SK-N-SH treated with all-trans-retinoic acid at 6 μM for 48 hours (cell line): ENCODE measurements around the gene KLHDC8A.
"Not testable (repeated sequence)": the region's sequence is repeated elsewhere in the genome, so short reads cannot be mapped to it uniquely, and the experiment has no call there.

Experiments used
- ATAC-seq: fragments of 200-7000 bp; cut with Tn5 transposase; 3 replicates; pipeline ENCODE4 v1.9.1; 2020; ENCODE audit warnings: mild to moderate bottlenecking, moderate library complexity
- ARNTL ChIP-seq: fragments of 450-650 bp; formaldehyde crosslinking; IDR thresholded peaks from 2 replicates; pipeline ENCODE4 v1.5.0; 2020; ENCODE audit warnings: low read depth, mild to moderate bottlenecking, moderate library complexity, borderline replicate concordance
- BACH2 ChIP-seq: fragments of 250-450 bp; sonication (Bioruptor Pico); IDR thresholded peaks from 2 replicates; pipeline ENCODE4 v1.9.0; 2021; ENCODE audit warnings: mild to moderate bottlenecking, borderline replicate concordance
- CSDC2 ChIP-seq: fragments of 250-450 bp; sonication (Bioruptor Pico); IDR thresholded peaks from 2 replicates; pipeline ENCODE4 v1.5.0; 2020; ENCODE audit warnings: mild to moderate bottlenecking, moderate library complexity
- ESRRG ChIP-seq: fragments of 250-450 bp; sonication (Bioruptor Pico); IDR thresholded peaks from 2 replicates; pipeline ENCODE4 v1.6.1; 2021; ENCODE audit warnings: mild to moderate bottlenecking
- GLIS3 ChIP-seq: fragments of 250-450 bp; sonication (Bioruptor Pico); IDR thresholded peaks from 2 replicates; pipeline ENCODE4 v1.5.0; 2020; ENCODE audit warnings: mild to moderate bottlenecking, moderate library complexity
- ISL1 ChIP-seq: fragments of 250-450 bp; sonication (Bioruptor Pico); IDR thresholded peaks from 2 replicates; pipeline ENCODE4 v2.1.2; 2022; ENCODE audit warnings: mild to moderate bottlenecking, moderate library complexity
- OSR1 ChIP-seq: fragments of 250-450 bp; sonication (Bioruptor Pico); IDR thresholded peaks from 2 replicates; pipeline ENCODE4 v1.8.0; 2022; ENCODE audit warnings: moderate library complexity, mild to moderate bottlenecking, inconsistent platforms
- RARB ChIP-seq: fragments of 250-450 bp; sonication (Bioruptor Pico); IDR thresholded peaks from 2 replicates; pipeline ENCODE4 v1.8.0; 2021; ENCODE audit warnings: mild to moderate bottlenecking, moderate library complexity
- TCF4 ChIP-seq: fragments of 250-450 bp; sonication (Bioruptor Pico); IDR thresholded peaks from 2 replicates; pipeline ENCODE4 v1.8.0; 2021; ENCODE audit warnings: mild to moderate bottlenecking, moderate library complexity, borderline replicate concordance
- TOX ChIP-seq: fragments of 250-450 bp; sonication (Bioruptor Pico); IDR thresholded peaks from 2 replicates; pipeline ENCODE4 v1.8.0; 2021; ENCODE audit warnings: mild to moderate bottlenecking, moderate library complexity, borderline replicate concordance
- ZFP3 ChIP-seq: fragments of 250-450 bp; sonication (Bioruptor Pico); IDR thresholded peaks from 2 replicates; pipeline ENCODE4 v1.5.0; 2020; ENCODE audit warnings: mild to moderate bottlenecking, moderate library complexity
- ZFP30 ChIP-seq: fragments of 450-650 bp; formaldehyde crosslinking; IDR thresholded peaks from 2 replicates; pipeline ENCODE4 v1.5.0; 2022; ENCODE audit warnings: mild to moderate bottlenecking, moderate library complexity
- ZNF565 ChIP-seq: fragments of 450-650 bp; formaldehyde crosslinking; conservative IDR thresholded peaks from 2 replicates; pipeline ENCODE4 v1.5.0; 2020; ENCODE audit warnings: low read depth, mild to moderate bottlenecking, moderate library complexity
- ZNF70 ChIP-seq: fragments of 450-650 bp; formaldehyde crosslinking; IDR thresholded peaks from 2 replicates; pipeline ENCODE4 v1.5.0; 2020; ENCODE audit warnings: mild to moderate bottlenecking, moderate library complexity
- ZNF8 ChIP-seq: fragments of 450-650 bp; formaldehyde crosslinking; IDR thresholded peaks from 2 replicates; pipeline ENCODE4 v1.5.0; 2020; ENCODE audit warnings: mild to moderate bottlenecking, moderate library complexity
- TF ChIP-seq, protein P1 (sequence below): fragments of 250-450 bp; sonication (Bioruptor Pico); IDR thresholded peaks from 2 replicates; pipeline ENCODE4 v1.5.1; 2021; ENCODE audit warnings: mild to moderate bottlenecking, moderate library complexity
- TF ChIP-seq, protein P2 (sequence below): fragments of 250-450 bp; sonication (Bioruptor Pico); IDR thresholded peaks from 2 replicates; pipeline ENCODE4 v1.8.0; 2021; ENCODE audit warnings: low read depth, mild to moderate bottlenecking, moderate library complexity, borderline replicate concordance
- TF ChIP-seq, protein P3 (sequence below): fragments of 250-450 bp; sonication (Bioruptor Pico); IDR thresholded peaks from 2 replicates; pipeline ENCODE4 v1.5.0; 2020; ENCODE audit warnings: mild to moderate bottlenecking, moderate library complexity
- TF ChIP-seq, protein P4 (sequence below): fragments of 250-450 bp; sonication (Bioruptor Pico); IDR thresholded peaks from 2 replicates; pipeline ENCODE4 v1.8.0; 2020; ENCODE audit warnings: mild to moderate bottlenecking, moderate library complexity, borderline replicate concordance

Gene KLHDC8A

DNA sequence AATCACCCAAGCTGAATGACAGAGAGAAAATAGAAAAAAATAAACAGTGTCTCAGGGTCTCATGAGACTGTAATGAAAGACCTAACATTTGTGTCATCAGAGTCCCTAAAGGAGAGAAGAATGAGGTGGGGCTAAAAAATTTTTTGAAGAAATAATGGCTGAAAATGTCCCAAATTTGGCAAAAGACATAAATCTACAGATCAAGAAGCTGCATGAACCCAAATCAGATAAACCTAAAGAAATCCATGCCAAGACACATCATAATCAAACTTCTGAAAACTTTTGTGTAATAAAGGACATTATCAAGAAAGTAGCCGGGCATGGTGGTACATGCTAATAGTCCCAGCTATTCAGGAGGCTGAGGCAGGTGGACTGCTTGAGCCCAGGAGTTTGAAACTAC, 35.9 kb upstream of the KLHDC8A start (continued):
- TF ChIP-seq, protein P1, sequence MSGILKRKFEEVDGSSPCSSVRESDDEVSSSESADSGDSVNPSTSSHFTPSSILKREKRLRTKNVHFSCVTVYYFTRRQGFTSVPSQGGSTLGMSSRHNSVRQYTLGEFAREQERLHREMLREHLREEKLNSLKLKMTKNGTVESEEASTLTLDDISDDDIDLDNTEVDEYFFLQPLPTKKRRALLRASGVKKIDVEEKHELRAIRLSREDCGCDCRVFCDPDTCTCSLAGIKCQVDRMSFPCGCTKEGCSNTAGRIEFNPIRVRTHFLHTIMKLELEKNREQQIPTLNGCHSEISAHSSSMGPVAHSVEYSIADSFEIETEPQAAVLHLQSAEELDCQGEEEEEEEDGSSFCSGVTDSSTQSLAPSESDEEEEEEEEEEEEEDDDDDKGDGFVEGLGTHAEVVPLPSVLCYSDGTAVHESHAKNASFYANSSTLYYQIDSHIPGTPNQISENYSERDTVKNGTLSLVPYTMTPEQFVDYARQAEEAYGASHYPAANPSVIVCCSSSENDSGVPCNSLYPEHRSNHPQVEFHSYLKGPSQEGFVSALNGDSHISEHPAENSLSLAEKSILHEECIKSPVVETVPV (CRISPR knock-in tag), result no peak
- TF ChIP-seq, all 23 proteins: peak for 0

DNA sequence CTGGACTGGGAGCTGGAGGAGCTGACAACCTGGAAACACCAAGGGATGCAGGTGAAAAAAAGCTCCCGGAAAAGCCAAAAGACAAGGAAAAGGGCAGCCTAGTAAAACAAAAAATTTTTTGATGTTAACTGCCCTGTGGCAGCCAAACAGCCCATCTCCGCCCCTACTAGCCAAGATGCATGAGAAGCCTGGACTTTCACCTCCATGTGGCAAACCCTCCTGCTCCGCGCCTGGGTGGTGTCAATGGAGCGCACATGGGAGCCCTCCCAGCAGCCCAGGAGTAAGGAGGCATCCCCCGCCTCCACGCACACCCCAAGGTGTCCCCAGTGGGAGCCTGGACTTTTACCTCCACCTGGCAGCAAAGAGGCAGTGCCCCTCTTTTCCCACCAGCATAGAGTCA, 34.7 kb upstream of the KLHDC8A start:
- TF ChIP-seq ARNTL (CRISPR knock-in tag), result no peak
- TF ChIP-seq ZNF565 (CRISPR knock-in tag), result no peak
- TF ChIP-seq, protein P1 (CRISPR knock-in tag), result no peak
- no peak for TF ChIP-seq CSDC2 (CRISPR knock-in tag)
- no peak for TF ChIP-seq GLIS3 (CRISPR knock-in tag)
- TF ChIP-seq, all 23 proteins: peak for 0

DNA sequence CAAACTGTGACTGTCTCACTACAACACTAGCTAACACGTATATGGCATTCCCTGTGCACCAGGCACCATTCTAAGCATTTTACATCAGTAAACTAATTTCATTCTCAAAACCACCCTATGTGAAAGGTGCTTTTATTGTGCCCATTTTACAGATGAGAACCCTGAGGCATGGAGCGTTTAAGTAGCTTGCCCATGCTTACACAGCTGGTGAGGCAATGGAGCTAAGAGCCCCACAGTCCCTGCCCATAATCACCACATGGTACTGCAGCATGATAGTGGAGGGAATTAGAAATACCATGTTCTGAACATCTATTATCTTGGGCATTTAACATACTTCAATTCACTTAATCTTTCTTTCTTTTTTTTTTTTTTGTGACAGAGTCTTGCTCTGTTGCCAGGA, 31.1 kb upstream of the KLHDC8A start:
- ATAC-seq, result no peak
- TF ChIP-seq ZFP30 (CRISPR knock-in tag), result no peak
- TF ChIP-seq ISL1 (CRISPR knock-in tag), result no peak
- TF ChIP-seq ESRRG (CRISPR knock-in tag), result no peak
- TF ChIP-seq, protein P2, sequence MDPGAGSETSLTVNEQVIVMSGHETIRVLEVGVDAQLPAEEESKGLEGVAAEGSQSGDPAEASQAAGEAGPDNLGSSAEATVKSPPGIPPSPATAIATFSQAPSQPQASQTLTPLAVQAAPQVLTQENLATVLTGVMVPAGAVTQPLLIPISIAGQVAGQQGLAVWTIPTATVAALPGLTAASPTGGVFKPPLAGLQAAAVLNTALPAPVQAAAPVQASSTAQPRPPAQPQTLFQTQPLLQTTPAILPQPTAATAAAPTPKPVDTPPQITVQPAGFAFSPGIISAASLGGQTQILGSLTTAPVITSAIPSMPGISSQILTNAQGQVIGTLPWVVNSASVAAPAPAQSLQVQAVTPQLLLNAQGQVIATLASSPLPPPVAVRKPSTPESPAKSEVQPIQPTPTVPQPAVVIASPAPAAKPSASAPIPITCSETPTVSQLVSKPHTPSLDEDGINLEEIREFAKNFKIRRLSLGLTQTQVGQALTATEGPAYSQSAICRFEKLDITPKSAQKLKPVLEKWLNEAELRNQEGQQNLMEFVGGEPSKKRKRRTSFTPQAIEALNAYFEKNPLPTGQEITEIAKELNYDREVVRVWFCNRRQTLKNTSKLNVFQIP (CRISPR knock-in tag), result no peak
- no peak for TF ChIP-seq TCF4 (CRISPR knock-in tag)
- TF ChIP-seq ZFP3, result no peak
- no peak for TF ChIP-seq GLIS3 (CRISPR knock-in tag)
- no peak for TF ChIP-seq OSR1

More for the DNA sequence above, 34.7 kb upstream of the KLHDC8A start:
- no peak for ATAC-seq

DNA sequence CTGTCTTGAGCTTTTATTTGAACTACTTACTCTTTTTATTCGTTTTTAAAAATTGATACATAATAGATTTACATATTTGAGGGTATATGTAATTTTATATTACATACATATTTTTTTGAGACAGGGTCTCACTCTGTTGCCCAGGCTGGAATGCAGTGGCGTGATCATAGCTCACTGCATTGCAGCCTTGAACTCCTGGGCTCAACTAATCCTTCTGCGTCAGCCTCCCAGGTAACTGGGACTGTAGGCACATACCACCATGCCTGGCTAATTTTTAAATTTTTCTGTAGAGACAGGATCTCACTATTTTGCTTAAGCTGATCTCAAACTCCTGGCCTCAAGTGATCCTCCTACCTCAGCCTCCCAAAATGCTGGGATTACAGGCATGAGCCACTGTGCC, 26.3 kb upstream of the KLHDC8A start:
- ATAC-seq, result not testable (repeated sequence)

DNA sequence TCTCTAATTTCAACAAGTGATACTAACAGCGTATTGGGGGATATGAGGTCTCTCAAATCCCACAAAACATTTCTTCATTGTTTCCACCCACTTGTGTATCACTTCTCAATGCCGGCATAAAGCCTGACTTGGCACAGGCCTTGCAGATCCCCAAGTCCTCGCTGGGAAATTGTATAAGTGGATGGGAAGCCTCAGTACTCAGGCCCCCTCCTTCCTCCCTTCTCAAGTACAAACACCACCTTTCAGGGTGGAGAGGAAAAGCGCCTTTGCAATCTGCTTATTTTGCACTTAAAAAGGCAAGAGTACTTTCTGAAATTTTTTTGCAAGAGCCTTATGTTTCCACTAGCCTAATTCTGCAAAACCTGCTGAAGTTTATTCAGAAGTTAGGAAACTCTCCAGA, 25.8 kb upstream of the KLHDC8A start:
- TF ChIP-seq ZFP3, result no peak
- no peak for TF ChIP-seq BACH2
- TF ChIP-seq RARB (CRISPR knock-in tag), result no peak
- no peak for TF ChIP-seq TCF4 (CRISPR knock-in tag)
- TF ChIP-seq ZNF70 (CRISPR knock-in tag), result no peak
- no peak for TF ChIP-seq ESRRG (CRISPR knock-in tag)
- no peak for TF ChIP-seq TOX
- TF ChIP-seq, protein P3, sequence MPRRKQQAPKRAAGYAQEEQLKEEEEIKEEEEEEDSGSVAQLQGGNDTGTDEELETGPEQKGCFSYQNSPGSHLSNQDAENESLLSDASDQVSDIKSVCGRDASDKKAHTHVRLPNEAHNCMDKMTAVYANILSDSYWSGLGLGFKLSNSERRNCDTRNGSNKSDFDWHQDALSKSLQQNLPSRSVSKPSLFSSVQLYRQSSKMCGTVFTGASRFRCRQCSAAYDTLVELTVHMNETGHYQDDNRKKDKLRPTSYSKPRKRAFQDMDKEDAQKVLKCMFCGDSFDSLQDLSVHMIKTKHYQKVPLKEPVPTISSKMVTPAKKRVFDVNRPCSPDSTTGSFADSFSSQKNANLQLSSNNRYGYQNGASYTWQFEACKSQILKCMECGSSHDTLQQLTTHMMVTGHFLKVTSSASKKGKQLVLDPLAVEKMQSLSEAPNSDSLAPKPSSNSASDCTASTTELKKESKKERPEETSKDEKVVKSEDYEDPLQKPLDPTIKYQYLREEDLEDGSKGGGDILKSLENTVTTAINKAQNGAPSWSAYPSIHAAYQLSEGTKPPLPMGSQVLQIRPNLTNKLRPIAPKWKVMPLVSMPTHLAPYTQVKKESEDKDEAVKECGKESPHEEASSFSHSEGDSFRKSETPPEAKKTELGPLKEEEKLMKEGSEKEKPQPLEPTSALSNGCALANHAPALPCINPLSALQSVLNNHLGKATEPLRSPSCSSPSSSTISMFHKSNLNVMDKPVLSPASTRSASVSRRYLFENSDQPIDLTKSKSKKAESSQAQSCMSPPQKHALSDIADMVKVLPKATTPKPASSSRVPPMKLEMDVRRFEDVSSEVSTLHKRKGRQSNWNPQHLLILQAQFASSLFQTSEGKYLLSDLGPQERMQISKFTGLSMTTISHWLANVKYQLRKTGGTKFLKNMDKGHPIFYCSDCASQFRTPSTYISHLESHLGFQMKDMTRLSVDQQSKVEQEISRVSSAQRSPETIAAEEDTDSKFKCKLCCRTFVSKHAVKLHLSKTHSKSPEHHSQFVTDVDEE (CRISPR knock-in tag), result no peak
- TF ChIP-seq, protein P4, sequence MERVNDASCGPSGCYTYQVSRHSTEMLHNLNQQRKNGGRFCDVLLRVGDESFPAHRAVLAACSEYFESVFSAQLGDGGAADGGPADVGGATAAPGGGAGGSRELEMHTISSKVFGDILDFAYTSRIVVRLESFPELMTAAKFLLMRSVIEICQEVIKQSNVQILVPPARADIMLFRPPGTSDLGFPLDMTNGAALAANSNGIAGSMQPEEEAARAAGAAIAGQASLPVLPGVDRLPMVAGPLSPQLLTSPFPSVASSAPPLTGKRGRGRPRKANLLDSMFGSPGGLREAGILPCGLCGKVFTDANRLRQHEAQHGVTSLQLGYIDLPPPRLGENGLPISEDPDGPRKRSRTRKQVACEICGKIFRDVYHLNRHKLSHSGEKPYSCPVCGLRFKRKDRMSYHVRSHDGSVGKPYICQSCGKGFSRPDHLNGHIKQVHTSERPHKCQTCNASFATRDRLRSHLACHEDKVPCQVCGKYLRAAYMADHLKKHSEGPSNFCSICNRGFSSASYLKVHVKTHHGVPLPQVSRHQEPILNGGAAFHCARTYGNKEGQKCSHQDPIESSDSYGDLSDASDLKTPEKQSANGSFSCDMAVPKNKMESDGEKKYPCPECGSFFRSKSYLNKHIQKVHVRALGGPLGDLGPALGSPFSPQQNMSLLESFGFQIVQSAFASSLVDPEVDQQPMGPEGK, result no peak
- no peak for TF ChIP-seq ZNF565 (CRISPR knock-in tag)
- TF ChIP-seq OSR1, result no peak
- TF ChIP-seq ISL1 (CRISPR knock-in tag), result no peak
- TF ChIP-seq ZFP30 (CRISPR knock-in tag), result no peak
- no peak for TF ChIP-seq ZNF8 (CRISPR knock-in tag)
- TF ChIP-seq, all 23 proteins: peak for 0
- no peak for ATAC-seq
